Measurements from ENCODE around the gene BAK1.

Gene BAK1

GRCh38 chr6:33579828-33580714 lies at the start of gene BAK1:
TSS of gene BAK1 (minus strand) at chr6:33580276. CDS start at chr6:33577604, 2,672 bp downstream.
- DNase-seq (ENCODE audit: low spot score) = peak; percentile 95

GRCh38 chr6:33628401-33628964 lies 48.4 kb upstream of the BAK1 start:
- DNase-seq (ENCODE audit: low spot score) = no peak

GRCh38 chr6:33627876-33628275 lies 47.8 kb upstream of the BAK1 start:
- no peak for DNase-seq (ENCODE audit: low spot score)

- DNase-seq (ENCODE audit: low spot score) = no peak
Observed at GRCh38 chr6:33624856-33625255, 44.8 kb upstream of the BAK1 start.

GRCh38 chr6:33623895-33624381 lies 43.9 kb upstream of the BAK1 start:
- DNase-seq (ENCODE audit: low spot score) = no peak

GRCh38 chr6:33622456-33623431 lies 42.7 kb upstream of the BAK1 start:
- DNase-seq (ENCODE audit: low spot score) = no peak

- DNase-seq (ENCODE audit: low spot score) = peak; percentile 76
Observed at GRCh38 chr6:33621711-33622388, 41.8 kb upstream of the BAK1 start.

GRCh38 chr6:33620856-33621710 lies 41.0 kb upstream of the BAK1 start, which contains the start of gene ITPR3:
TSS of gene ITPR3 (plus strand) at chr6:33621322. CDS start at chr6:33621603, 281 bp downstream.
- no peak for DNase-seq (ENCODE audit: low spot score)

- no peak for DNase-seq (ENCODE audit: low spot score)
Observed at GRCh38 chr6:33620158-33620855, 40.2 kb upstream of the BAK1 start.

- no peak for DNase-seq (ENCODE audit: low spot score)
Observed at GRCh38 chr6:33619166-33619840, 39.2 kb upstream of the BAK1 start.

- no peak for DNase-seq (ENCODE audit: low spot score)
Observed at GRCh38 chr6:33616913-33617312, 36.8 kb upstream of the BAK1 start.

GRCh38 chr6:33616113-33616512 lies 36.0 kb upstream of the BAK1 start:
- no peak for DNase-seq (ENCODE audit: low spot score)

- no peak for DNase-seq (ENCODE audit: low spot score)
Observed at GRCh38 chr6:33613795-33614168, 33.7 kb upstream of the BAK1 start.

GRCh38 chr6:33613146-33613794 lies 33.2 kb upstream of the BAK1 start:
- DNase-seq (ENCODE audit: low spot score) = no peak

- DNase-seq (ENCODE audit: low spot score) = no peak
Observed at GRCh38 chr6:33610779-33611732, 31.0 kb upstream of the BAK1 start.

- DNase-seq (ENCODE audit: low spot score) = no peak
Observed at GRCh38 chr6:33610067-33610466, 30.0 kb upstream of the BAK1 start.

- no peak for DNase-seq (ENCODE audit: low spot score)
Observed at GRCh38 chr6:33609528-33609927, 29.5 kb upstream of the BAK1 start.

- no peak for DNase-seq (ENCODE audit: low spot score)
Observed at GRCh38 chr6:33609019-33609418, 28.9 kb upstream of the BAK1 start.
